Embryonic facial prominence (tissue), 1 donor: ENCODE results near the gene PSMG3.

Experiments used
- DNase-seq: peaks from one replicate; pipeline ENCODE4 v3.0.0-alpha.2; 2016; ENCODE audit errors: extremely low spot score

The PSMG3 gene

GRCh38 chr7:1544896-1545416 is 24.9 kb downstream of the PSMG3 start:
- DNase-seq = no peak

GRCh38 chr7:1544178-1544895 is 25.5 kb downstream of the PSMG3 start:
- no peak for DNase-seq

GRCh38 chr7:1543826-1544177 is 26.0 kb downstream of the PSMG3 start:
- DNase-seq = no peak

GRCh38 chr7:1542841-1543747 is 26.7 kb downstream of the PSMG3 start:
- no peak for DNase-seq

GRCh38 chr7:1542329-1542728 is 27.5 kb downstream of the PSMG3 start:
- no peak for DNase-seq

GRCh38 chr7:1541431-1542162 is 28.2 kb downstream of the PSMG3 start:
- no peak for DNase-seq

GRCh38 chr7:1540776-1541271 is 29.0 kb downstream of the PSMG3 start:
- no peak for DNase-seq

GRCh38 chr7:1539882-1540775 is 29.7 kb downstream of the PSMG3 start:
- DNase-seq = no peak

- DNase-seq = no peak
These were observed 30.5 kb downstream of the PSMG3 start for GRCh38 chr7:1539181-1539881.

GRCh38 chr7:1538544-1539180 is 31.2 kb downstream of the PSMG3 start:
- DNase-seq = no peak

GRCh38 chr7:1537535-1538412 is 32.1 kb downstream of the PSMG3 start:
- peak; percentile 75 for DNase-seq

GRCh38 chr7:1536743-1537534 is 32.9 kb downstream of the PSMG3 start:
- peak; percentile 91 for DNase-seq

- no peak for DNase-seq
These were observed 33.4 kb downstream of the PSMG3 start for GRCh38 chr7:1536455-1536742.

- DNase-seq = no peak
These were observed 34.0 kb downstream of the PSMG3 start for GRCh38 chr7:1535701-1536454.

- no peak for DNase-seq
These were observed 34.8 kb downstream of the PSMG3 start for GRCh38 chr7:1535100-1535458.

- DNase-seq = no peak
These were observed 35.3 kb downstream of the PSMG3 start for GRCh38 chr7:1534330-1535099.
